Bladder microvascular endothelial cell (primary cell): ENCODE measurements around the gene ZKSCAN4. TPM values are rescaled to one million over a fixed set of nuclear protein-coding genes. Genes with fewer than 3 reads are reported as not detected.

Experiments
- total RNA-seq: library from RNA; depleted of rRNA; stranded (reverse); fragments of >200 nt; gene quantifications from 2 replicates; pipeline ENCODE4 v1.2.3, GENCODE V29; 2014

ZKSCAN4 gene
- total RNA-seq: 3.9 and 4.3 TPM in 2 replicates

GRCh38 chr6:28252009-28252975 lies at the start of gene ZKSCAN4:
ZKSCAN4 (minus strand) TSS chr6:28252269; CDS start chr6:28251980, 289 bp downstream.

GRCh38 chr6:28281288-28282064 lies 29.4 kb upstream of the ZKSCAN4 start, which contains the start of gene PGBD1:
PGBD1 (plus strand) TSS chr6:28281572; CDS start chr6:28283814, 2,242 bp downstream.

GRCh38 chr6:28266962-28267694 lies 15.1 kb upstream of the ZKSCAN4 start, which contains the start of gene ZSCAN26:
ZSCAN26 (plus strand) TSS chr6:28267143; CDS start chr6:28271920, 4,777 bp downstream.

GRCh38 chr6:28258877-28259777 lies 7.1 kb upstream of the ZKSCAN4 start, which contains the start of gene NKAPL:
NKAPL (plus strand) TSS chr6:28259297; CDS start chr6:28259372, 75 bp downstream.

GRCh38 chr6:28225056-28225834 lies 26.8 kb downstream of the ZKSCAN4 start, which contains the start of gene ZSCAN9:
ZSCAN9 (plus strand) TSS chr6:28225275; CDS start chr6:28227085, 1,810 bp downstream.

Other genes with a start within 250 kb of the ZKSCAN4 start
- gene ZNF165, start 171.7 kb downstream of the ZKSCAN4 start, total RNA-seq: 0.13 and 0.16 TPM in 2 replicates
- gene ZSCAN16, start 127.7 kb downstream of the ZKSCAN4 start, total RNA-seq: 11.0 and 11.3 TPM in 2 replicates
- gene ZKSCAN8, start 110.4 kb downstream of the ZKSCAN4 start, total RNA-seq: 7.1 and 21.9 TPM in 2 replicates
- gene ZSCAN9, start 27.0 kb downstream of the ZKSCAN4 start, total RNA-seq: 9.4 and 16.9 TPM in 2 replicates
- 0.32 and 0.57 TPM in 2 replicates for gene NKAPL, start 7.0 kb upstream of the ZKSCAN4 start, total RNA-seq
- 7.4 and 12.0 TPM in 2 replicates for gene ZSCAN26, start 14.9 kb upstream of the ZKSCAN4 start, total RNA-seq
- gene PGBD1, start 29.3 kb upstream of the ZKSCAN4 start, total RNA-seq: 6.5 and 7.0 TPM in 2 replicates
- gene ZSCAN31, start 83.9 kb upstream of the ZKSCAN4 start, total RNA-seq: 21.3 and 45.7 TPM in 2 replicates
- 3.7 and 7.2 TPM in 2 replicates for gene ZKSCAN3, start 97.7 kb upstream of the ZKSCAN4 start, total RNA-seq
- 3.2 and 5.3 TPM in 2 replicates for gene ZSCAN12, start 147.5 kb upstream of the ZKSCAN4 start, total RNA-seq
- gene ZSCAN23, start 191.2 kb upstream of the ZKSCAN4 start, total RNA-seq: 1.5 TPM in 2 replicates